Breast epithelium (tissue), 3 donors: Measurements from ENCODE around the gene IGFBP7.

Experiments
- POLR2A ChIP-seq: fragments of 450-650 bp; IDR thresholded peaks from one replicate; pipeline ENCODE4 v1.6.1; 2016; ENCODE audit warnings: antibody characterized with exemption, mild to moderate bottlenecking, moderate library complexity
- POLR2AphosphoS5 ChIP-seq, 3 donors: sonication (generic); formaldehyde crosslinking; IDR thresholded peaks; one replicate each; pipeline ENCODE4 v1.6.1; 2017; ENCODE audit warnings: antibody characterized with exemption in 3 of 3
- TF ChIP-seq, protein P1 (sequence below), 3 donors: fragments of 450-650 bp; IDR thresholded peaks; one replicate each; pipeline ENCODE4 v1.5.1; 2016 to 2017; ENCODE audit warnings: antibody characterized with exemption in 3 of 3, mild to moderate bottlenecking in 3 of 3, moderate library complexity in 3 of 3

- TF ChIP-seq POLR2AphosphoS5 (IDR thresholded peaks at IDR 0.05) (no peak), POLR2A (no peak)
- TF ChIP-seq, protein P1, sequence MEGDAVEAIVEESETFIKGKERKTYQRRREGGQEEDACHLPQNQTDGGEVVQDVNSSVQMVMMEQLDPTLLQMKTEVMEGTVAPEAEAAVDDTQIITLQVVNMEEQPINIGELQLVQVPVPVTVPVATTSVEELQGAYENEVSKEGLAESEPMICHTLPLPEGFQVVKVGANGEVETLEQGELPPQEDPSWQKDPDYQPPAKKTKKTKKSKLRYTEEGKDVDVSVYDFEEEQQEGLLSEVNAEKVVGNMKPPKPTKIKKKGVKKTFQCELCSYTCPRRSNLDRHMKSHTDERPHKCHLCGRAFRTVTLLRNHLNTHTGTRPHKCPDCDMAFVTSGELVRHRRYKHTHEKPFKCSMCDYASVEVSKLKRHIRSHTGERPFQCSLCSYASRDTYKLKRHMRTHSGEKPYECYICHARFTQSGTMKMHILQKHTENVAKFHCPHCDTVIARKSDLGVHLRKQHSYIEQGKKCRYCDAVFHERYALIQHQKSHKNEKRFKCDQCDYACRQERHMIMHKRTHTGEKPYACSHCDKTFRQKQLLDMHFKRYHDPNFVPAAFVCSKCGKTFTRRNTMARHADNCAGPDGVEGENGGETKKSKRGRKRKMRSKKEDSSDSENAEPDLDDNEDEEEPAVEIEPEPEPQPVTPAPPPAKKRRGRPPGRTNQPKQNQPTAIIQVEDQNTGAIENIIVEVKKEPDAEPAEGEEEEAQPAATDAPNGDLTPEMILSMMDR (IDR thresholded peaks at IDR 0.05) = no peak
Observed at GRCh38 chr4:57137261-57137660, 27.1 kb upstream of the IGFBP7 start.
